WERI-Rb-1 (cell line): ENCODE results near the gene CFAP43.
"Not testable (repeated sequence)": the region's sequence is repeated elsewhere in the genome, so short reads cannot be mapped to it uniquely, and the experiment has no call there.

ENCODE experiments used
- DNase-seq: peaks from one replicate; pipeline ENCODE4 v3.0.0-alpha.2; 2020
- H3K27ac ChIP-seq: fragments of 250-450 bp; sonication (Bioruptor Pico); 2 replicates; pipeline ENCODE4 v1.5.1; 2020; ENCODE audit warnings: mild to moderate bottlenecking, moderate library complexity
- H3K27me3 ChIP-seq: fragments of 250-450 bp; sonication (Bioruptor Pico); 2 replicates; pipeline ENCODE4 v1.5.1; 2021; ENCODE audit warnings: mild to moderate bottlenecking, low read depth, moderate library complexity; ENCODE audit not compliant: insufficient read depth, severe bottlenecking
- H3K36me3 ChIP-seq: fragments of 250-450 bp; sonication (Bioruptor Pico); 2 replicates; pipeline ENCODE4 v1.5.1; 2020; ENCODE audit warnings: mild to moderate bottlenecking, moderate library complexity
- H3K4me3 ChIP-seq: 2 replicates; pipeline ENCODE4 v1.5.1; 2011; ENCODE audit warnings: low read depth, mild to moderate bottlenecking, control low read depth, low read length
- H3K9me3 ChIP-seq: fragments of 250-450 bp; sonication (Bioruptor Pico); 2 replicates; pipeline ENCODE4 v1.5.1; 2021; ENCODE audit warnings: mild to moderate bottlenecking, moderate library complexity; ENCODE audit not compliant: severe bottlenecking
- TF ChIP-seq, protein P1 (sequence below): IDR thresholded peaks from 2 replicates; pipeline ENCODE4 v1.5.1; 2011; ENCODE audit warnings: low read depth, mild to moderate bottlenecking, control low read depth, inconsistent platforms, low read length

Gene CFAP43

DNA sequence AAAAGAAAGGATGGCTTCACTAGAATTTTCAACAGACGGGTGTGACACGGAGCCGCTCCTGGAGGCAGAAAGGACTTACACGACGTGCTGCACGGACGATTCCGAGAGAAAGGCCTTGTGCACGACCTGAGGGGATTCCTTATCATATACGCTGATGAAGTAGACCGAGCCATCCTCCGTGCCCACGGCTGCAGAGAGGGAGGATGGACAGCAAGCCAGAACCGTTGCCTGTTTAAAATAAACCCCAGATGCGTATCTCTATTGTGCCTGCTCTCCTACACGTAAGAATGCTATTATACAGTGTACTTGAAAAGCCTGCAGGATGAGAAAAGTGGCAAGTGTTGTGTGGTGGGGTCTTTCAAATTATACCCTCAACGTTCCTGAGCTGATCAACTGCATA lies 38.4 kb downstream of the CFAP43 start:
- Histone ChIP-seq H3K36me3 (no peaks in the 10 kb centered on the region), H3K27ac (no peak overlapping the region), H3K9me3 (no peaks in the 10 kb centered on the region), H3K4me3 (no peak overlapping the region), H3K27me3 (no peaks in the 10 kb centered on the region)
- DNase-seq: no peak
- TF ChIP-seq, protein P1, sequence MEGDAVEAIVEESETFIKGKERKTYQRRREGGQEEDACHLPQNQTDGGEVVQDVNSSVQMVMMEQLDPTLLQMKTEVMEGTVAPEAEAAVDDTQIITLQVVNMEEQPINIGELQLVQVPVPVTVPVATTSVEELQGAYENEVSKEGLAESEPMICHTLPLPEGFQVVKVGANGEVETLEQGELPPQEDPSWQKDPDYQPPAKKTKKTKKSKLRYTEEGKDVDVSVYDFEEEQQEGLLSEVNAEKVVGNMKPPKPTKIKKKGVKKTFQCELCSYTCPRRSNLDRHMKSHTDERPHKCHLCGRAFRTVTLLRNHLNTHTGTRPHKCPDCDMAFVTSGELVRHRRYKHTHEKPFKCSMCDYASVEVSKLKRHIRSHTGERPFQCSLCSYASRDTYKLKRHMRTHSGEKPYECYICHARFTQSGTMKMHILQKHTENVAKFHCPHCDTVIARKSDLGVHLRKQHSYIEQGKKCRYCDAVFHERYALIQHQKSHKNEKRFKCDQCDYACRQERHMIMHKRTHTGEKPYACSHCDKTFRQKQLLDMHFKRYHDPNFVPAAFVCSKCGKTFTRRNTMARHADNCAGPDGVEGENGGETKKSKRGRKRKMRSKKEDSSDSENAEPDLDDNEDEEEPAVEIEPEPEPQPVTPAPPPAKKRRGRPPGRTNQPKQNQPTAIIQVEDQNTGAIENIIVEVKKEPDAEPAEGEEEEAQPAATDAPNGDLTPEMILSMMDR: no peak

DNA sequence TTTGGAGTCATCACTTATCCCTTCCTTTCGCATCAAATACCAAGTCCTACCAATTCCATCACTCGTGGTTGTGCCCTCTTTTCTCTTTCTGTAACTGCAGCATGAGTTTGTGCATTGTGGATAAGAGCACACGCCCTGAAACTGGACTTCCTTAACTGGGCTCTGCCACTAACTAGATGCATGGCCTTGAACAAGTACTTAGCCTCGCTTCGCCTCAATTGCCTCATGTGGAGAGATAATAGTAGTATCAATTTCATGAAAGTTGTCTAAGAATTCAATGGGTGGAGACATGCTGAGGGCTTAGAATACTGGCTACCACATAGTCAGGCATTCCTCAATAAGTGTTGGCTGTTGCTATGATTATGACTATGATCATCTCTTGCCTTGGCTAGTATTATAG lies 41.5 kb downstream of the CFAP43 start:
- Histone ChIP-seq H3K9me3 (no peaks in the 10 kb centered on the region), H3K4me3 (no peak overlapping the region), H3K27me3 (no peaks in the 10 kb centered on the region), H3K36me3 (no peaks in the 10 kb centered on the region), H3K27ac (no peak overlapping the region)
- no peak for DNase-seq
- TF ChIP-seq, protein P1: no peak

DNA sequence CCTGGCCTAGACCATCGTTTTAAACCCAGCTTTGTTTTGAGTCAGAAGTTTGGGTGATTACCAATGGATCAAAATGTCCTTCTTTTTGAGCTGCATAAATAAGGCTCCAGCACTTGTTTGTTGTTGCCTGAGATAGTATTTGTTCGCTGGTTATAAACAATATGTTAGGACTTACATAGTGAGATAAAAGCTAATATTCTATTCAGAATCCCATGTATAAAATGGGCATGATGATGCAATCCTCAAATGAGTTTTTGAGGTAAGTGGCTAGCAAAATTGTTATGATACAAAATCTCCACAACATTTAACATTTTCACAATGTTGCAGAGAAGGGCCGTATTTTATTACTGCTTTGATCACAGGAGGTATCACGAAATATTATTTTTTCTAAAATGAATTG lies 48.5 kb downstream of the CFAP43 start:
- no peaks in the 10 kb centered on the region for H3K36me3 ChIP-seq
- no peak overlapping the region for H3K27ac ChIP-seq
- no peak overlapping the region for H3K4me3 ChIP-seq
- TF ChIP-seq, protein P1: no peak
- no peaks in the 10 kb centered on the region for H3K9me3 ChIP-seq
- DNase-seq: no peak
- no peaks in the 10 kb centered on the region for H3K27me3 ChIP-seq

DNA sequence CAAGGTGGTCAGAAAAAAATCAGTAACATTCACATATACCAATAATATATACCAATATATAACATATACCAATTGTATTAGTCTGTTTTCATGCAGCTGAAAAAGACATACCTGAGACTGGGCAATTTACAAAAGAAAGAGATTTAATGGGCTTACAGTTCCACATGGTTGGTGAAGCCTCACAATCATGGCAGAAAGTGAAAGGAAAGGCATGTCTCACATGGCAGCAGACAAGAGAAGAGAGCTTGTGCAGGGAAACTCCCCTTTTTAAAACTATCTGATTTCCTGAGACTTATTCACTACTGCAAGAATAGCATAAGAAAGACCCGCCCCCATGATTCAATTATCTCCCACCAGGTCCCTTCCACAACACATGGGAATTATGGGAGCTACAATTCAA lies 58.0 kb downstream of the CFAP43 start:
- H3K27ac ChIP-seq, H3K9me3 ChIP-seq, H3K36me3 ChIP-seq, H3K4me3 ChIP-seq, DNase-seq, H3K27me3 ChIP-seq: not testable (repeated sequence)

DNA sequence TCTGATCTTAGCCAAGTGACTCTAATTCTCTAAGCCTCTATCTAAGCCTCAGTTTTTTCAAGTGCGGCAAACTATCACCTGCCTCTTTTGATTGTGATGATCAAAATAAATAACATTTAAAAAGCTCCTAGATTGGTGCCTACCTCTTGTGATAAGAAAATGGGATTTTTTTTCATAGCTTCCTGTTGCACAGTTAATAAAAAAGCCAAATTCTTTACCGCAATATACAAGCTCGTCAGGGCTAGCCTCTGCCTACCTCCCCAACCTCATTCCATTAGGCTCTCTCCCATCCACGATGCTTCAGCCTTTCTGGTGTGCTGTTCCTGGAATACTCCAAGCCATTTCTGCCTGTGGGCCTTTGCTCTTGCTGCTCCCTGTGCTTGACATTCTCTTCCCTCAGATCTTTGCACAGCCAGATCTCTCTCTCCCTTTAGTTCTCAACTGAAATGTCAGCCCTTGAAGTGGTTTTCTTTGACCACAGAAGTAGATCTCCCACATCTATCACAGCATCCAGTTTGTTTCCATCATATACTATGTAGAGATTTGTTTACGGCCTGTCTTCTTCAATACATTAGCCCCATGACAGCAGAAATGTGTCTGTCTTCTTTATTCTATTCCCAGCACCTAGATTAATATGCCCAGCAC lies 61.4 kb downstream of the CFAP43 start:
- Histone ChIP-seq H3K27me3 (no peaks in the 10 kb centered on the region), H3K4me3 (no peak overlapping the region), H3K36me3 (no peaks in the 10 kb centered on the region), H3K9me3 (no peaks in the 10 kb centered on the region), H3K27ac (no peak overlapping the region)
- TF ChIP-seq, protein P1: no peak
- no peak for DNase-seq

DNA sequence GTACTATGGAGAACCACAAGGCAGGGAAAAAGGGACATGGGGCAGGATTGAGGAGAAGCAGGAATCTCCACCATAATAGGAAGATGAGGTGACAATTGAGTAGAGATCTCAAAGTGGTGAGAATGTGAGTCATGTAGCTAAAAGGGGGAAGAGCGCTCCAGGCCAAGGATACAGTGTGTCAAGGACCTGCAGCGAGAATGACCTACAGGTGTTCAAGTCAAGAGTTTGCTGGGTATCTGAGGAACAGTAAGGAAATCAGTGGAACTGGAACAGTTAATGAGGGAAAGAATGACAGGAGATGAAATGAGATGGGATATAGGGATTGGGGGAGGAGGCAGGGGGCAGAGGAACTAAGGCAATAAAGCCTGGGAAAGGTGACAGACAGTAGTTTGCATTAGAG lies 76.6 kb downstream of the CFAP43 start:
- TF ChIP-seq, protein P1: no peak
- no peak overlapping the region for H3K27ac ChIP-seq

More for the DNA sequence above, 76.6 kb downstream of the CFAP43 start:
- no peaks in the 10 kb centered on the region for H3K27me3 ChIP-seq
- no peaks in the 10 kb centered on the region for H3K36me3 ChIP-seq
- peaks cover 6% of the 10 kb centered on the region for H3K9me3 ChIP-seq
- no peak for DNase-seq
- H3K4me3 ChIP-seq: no peak overlapping the region
